ENCODE data around the gene TSR3.

The TSR3 gene

GRCh38 chr16:1313721-1314369, 37.8 kb downstream of the TSR3 start:
- no peak for TF ChIP-seq GABPA (IDR thresholded peaks at IDR 0.05; ENCODE audit: low read depth)
- TF ChIP-seq SPI1 (IDR thresholded peaks at IDR 0.05; ENCODE audit: borderline replicate concordance, low read depth): no peak
- no peak for TF ChIP-seq POLR2AphosphoS5 (IDR thresholded peaks at IDR 0.05; ENCODE audit: low read depth)
- TF ChIP-seq, protein P1, sequence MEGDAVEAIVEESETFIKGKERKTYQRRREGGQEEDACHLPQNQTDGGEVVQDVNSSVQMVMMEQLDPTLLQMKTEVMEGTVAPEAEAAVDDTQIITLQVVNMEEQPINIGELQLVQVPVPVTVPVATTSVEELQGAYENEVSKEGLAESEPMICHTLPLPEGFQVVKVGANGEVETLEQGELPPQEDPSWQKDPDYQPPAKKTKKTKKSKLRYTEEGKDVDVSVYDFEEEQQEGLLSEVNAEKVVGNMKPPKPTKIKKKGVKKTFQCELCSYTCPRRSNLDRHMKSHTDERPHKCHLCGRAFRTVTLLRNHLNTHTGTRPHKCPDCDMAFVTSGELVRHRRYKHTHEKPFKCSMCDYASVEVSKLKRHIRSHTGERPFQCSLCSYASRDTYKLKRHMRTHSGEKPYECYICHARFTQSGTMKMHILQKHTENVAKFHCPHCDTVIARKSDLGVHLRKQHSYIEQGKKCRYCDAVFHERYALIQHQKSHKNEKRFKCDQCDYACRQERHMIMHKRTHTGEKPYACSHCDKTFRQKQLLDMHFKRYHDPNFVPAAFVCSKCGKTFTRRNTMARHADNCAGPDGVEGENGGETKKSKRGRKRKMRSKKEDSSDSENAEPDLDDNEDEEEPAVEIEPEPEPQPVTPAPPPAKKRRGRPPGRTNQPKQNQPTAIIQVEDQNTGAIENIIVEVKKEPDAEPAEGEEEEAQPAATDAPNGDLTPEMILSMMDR (IDR thresholded peaks at IDR 0.05; ENCODE audit: insufficient read depth, low read length): no peak
- TF ChIP-seq, protein P2, sequence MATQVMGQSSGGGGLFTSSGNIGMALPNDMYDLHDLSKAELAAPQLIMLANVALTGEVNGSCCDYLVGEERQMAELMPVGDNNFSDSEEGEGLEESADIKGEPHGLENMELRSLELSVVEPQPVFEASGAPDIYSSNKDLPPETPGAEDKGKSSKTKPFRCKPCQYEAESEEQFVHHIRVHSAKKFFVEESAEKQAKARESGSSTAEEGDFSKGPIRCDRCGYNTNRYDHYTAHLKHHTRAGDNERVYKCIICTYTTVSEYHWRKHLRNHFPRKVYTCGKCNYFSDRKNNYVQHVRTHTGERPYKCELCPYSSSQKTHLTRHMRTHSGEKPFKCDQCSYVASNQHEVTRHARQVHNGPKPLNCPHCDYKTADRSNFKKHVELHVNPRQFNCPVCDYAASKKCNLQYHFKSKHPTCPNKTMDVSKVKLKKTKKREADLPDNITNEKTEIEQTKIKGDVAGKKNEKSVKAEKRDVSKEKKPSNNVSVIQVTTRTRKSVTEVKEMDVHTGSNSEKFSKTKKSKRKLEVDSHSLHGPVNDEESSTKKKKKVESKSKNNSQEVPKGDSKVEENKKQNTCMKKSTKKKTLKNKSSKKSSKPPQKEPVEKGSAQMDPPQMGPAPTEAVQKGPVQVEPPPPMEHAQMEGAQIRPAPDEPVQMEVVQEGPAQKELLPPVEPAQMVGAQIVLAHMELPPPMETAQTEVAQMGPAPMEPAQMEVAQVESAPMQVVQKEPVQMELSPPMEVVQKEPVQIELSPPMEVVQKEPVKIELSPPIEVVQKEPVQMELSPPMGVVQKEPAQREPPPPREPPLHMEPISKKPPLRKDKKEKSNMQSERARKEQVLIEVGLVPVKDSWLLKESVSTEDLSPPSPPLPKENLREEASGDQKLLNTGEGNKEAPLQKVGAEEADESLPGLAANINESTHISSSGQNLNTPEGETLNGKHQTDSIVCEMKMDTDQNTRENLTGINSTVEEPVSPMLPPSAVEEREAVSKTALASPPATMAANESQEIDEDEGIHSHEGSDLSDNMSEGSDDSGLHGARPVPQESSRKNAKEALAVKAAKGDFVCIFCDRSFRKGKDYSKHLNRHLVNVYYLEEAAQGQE (IDR thresholded peaks at IDR 0.05; ENCODE audit: insufficient replicate concordance, low read depth): no peak
- H3K27me3 ChIP-seq (ENCODE audit: insufficient read depth, poor library complexity, severe bottlenecking): no peaks in the 10 kb centered on the region
- no peak overlapping the region for H3K27ac ChIP-seq (replicated peaks)
- H3K4me3 ChIP-seq (replicated peaks; ENCODE audit: insufficient read depth, low read length): no peak overlapping the region
- DNase-seq (ENCODE audit: low read depth in 1 of 2, low spot score in 1 of 2): no peak

DNA sequence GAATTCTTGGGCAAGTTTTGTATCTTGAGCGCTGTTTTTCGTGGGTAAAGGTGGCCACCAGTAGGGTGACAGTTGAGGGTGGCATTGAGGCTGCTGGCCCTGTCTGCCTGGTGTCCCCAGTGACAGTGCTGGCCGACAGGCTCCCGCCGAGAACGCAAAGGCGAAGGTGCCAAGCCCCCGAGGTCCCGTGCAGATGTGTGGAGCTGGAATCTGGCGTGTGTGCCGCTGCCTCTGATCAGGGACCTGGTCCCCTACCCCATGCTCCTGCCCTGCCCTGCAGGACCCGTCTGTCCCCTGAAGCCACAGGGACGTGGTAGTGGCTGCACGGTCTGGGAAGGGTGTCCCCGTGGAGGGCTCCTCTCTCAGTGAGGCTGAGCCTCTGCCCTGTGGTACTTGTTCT, 38.8 kb downstream of the TSR3 start:
- Histone ChIP-seq H3K27me3 (ENCODE audit: insufficient read depth, poor library complexity, severe bottlenecking) (no peaks in the 10 kb centered on the region), H3K27ac (replicated peaks) (no peak overlapping the region), H3K4me3 (replicated peaks; ENCODE audit: insufficient read depth, low read length) (no peak overlapping the region)
- TF ChIP-seq, protein P1 (IDR thresholded peaks at IDR 0.05; ENCODE audit: insufficient read depth, low read length): no peak
- no peak for DNase-seq (ENCODE audit: low read depth in 1 of 2, low spot score in 1 of 2)

- TF ChIP-seq SPI1 (IDR thresholded peaks at IDR 0.05; ENCODE audit: borderline replicate concordance, low read depth): no peak
- no peak for TF ChIP-seq POLR2AphosphoS5 (IDR thresholded peaks at IDR 0.05; ENCODE audit: low read depth)
- no peak for TF ChIP-seq GABPA (IDR thresholded peaks at IDR 0.05; ENCODE audit: low read depth)
- TF ChIP-seq, protein P2 (IDR thresholded peaks at IDR 0.05; ENCODE audit: insufficient replicate concordance, low read depth): no peak
- TF ChIP-seq, protein P1 (IDR thresholded peaks at IDR 0.05; ENCODE audit: insufficient read depth, low read length): no peak
- DNase-seq (ENCODE audit: low read depth in 1 of 2, low spot score in 1 of 2): no peak
- Histone ChIP-seq H3K27me3 (ENCODE audit: insufficient read depth, poor library complexity, severe bottlenecking) (no peaks in the 10 kb centered on the region), H3K27ac (replicated peaks) (no peak overlapping the region), H3K4me3 (replicated peaks; ENCODE audit: insufficient read depth, low read length) (no peak overlapping the region)
These were observed 39.2 kb downstream of the TSR3 start for GRCh38 chr16:1312467-1312816.

All from HL-60 (cell line).